Measurements from ENCODE around the gene SEC24B.
"Not testable (repeated sequence)": the region's sequence is repeated elsewhere in the genome, so short reads cannot be mapped to it uniquely, and the experiment has no call there.

Gene SEC24B

DNA sequence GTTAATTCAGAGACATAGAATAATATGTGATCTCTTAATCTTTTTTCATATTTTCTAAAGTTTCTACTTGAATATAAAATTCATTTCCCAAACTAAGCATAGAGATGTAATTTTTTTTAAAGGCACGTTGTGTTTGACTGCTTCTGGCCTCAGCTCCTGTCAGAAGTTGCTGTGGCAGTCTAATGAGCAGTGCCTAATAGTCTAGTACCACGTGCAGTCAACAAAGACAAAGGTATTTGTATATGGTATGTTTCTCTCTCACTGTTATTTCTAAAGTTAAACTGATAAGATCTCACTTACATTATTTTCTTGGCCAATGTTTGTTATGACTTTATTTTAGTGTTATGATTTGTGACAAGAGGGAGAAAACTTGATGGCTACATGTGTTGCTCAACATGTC is 77.8 kb downstream of the SEC24B start:
- no peak for DNase-seq

DNA sequence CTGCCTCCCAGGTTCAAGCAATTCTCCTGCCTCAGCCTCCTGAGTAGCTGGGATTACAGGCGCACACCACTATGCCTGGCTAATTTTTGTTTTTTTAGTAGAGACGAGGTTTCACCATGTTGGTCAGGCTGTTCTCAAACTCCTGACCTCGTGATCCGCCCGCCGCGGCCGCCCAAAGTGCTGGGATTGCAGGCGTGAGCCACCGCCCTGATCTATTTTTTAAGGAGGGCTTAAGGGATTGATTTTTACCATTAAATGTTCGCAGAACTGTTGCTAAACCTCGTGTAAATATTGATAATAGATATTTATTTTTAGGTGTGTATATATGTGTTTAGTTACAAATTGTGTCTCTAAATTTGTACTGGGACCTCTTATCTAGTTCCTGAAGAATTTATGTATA is 79.8 kb downstream of the SEC24B start:
- DNase-seq, result not testable (repeated sequence)

DNA sequence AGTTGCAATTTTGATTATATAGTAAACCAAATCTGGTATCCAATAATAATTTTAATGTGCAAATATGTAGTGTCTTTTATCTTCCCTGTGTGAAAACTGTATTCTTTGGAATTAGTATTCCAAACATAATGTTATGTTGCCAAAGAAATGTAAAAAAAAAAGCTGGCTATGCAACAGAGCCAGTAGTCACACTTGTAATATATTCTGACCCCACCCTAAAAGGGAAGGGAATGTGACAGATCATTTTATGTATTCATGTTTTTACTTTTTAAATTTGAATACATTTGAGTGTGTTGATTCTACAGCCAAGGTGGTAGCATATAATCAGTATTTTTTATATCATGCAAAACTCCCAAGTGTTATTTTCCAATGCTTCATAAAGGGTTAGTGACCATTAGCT is 98.6 kb downstream of the SEC24B start:
- no peak for DNase-seq

DNA sequence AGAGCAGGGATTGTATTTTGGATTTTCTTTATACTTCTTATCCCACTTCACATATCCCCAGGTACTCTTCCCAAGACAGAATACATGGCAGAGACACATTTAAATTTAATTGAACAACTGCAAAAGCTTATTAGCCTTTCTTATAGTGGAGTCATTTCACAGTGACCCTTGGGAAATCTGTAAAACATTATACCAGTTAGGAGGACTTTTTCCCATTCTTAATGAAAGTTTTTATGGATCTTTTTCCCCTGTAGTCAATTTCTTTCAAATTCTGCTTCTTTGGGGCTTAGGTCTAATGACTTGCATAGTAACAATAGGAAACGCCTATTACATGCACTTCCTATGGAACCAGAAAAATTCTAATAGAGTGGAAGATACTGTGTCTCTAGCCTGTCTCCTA is 111.8 kb downstream of the SEC24B start:
- no peak for DNase-seq

DNA sequence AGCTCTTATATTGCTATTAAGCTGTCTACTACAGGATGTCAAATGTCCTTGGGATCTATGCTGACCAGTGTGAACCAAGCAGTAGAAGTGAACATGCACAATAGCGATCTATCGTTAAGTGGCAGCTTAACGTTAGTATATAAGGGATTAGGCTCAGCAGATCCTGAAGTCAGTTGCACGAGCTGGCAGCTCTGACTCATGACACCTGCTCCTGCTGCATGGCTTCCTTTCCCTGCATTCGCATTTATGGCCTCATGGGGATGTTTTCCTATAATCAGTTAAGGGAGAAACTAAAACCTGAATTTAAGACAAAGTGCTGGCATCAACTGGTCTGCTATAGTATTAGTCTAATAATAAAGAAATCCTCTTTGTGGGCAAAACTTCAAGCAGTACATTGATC is 113.8 kb downstream of the SEC24B start:
- no peak for DNase-seq

DNA sequence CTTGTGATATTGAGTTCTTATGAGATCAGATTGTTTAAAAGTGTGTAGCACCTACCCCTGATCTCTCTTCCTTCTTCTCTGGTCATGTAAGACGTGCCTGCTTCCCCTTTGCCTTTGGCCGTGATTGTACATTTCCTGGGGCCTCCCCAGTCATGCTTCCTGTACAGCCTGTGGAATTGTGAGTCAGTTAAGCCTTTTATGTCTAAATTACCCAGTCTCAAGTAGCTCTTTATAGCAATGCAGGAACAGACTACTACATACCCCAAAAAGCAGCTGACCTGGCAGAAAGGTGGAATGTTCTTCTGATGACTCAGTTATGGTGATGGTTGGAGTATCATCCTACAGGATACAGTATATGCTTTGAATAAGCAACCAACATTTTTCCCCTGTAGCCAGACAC is 115.0 kb downstream of the SEC24B start:
- peak; percentile 76 for DNase-seq

DNA sequence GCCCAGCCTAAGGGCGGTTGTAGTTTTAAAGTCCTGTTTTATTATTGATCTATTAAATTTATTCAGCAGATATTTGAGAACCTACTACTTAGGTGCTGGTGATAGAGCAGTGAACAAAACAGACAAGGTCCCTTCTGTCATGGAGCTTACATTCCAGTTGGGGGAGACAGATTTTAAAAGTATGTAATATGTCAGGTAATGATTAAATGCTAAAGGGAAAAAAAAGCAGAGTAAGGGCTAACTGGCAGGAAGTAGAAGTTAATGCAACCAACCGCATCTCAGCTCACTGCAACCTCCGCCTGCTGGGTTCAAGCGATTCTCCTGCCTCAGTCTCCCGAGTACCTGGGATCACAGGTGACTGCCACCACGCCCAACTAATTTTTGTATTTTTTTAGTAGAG is 118.6 kb downstream of the SEC24B start:
- DNase-seq, result no peak

DNA sequence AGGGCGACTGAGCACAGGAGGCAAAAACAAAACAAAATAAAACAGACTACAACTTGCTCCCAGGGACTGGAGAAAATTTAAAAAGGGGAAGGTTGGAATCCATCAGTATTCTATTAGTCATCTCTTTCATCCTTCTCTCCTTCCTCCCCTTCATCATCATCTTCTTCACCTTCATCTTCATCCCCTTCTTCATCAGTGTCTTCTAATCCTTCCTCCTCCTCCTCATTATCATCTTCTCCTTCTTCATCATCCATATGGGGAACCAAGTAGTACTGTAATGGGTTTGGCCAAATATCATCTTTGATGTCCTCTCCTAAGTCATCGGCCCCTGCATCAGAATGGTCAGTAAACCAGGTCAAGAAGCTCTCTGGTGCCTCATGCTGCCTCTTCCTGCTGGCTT is 119.5 kb downstream of the SEC24B start:
- DNase-seq, result no peak

DNA sequence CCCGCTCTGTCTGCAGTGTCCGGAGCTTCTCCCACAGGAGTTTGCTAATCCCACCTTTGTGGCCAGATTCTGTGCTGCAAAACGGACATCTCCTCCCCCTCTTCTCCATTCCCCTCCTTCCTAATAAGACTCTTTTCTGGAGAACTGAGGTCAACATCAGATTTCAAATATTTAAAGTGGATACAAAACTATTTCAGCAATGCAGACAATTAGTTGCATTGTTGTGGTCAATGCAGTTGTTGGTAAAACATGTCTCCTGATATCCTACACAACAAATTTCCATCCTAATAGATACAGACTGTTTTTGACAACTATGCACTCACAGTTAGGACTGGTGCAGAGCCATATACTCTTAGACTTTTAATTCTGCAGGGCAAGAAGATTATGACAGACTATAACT is 121.4 kb downstream of the SEC24B start:
- DNase-seq, result no peak

DNA sequence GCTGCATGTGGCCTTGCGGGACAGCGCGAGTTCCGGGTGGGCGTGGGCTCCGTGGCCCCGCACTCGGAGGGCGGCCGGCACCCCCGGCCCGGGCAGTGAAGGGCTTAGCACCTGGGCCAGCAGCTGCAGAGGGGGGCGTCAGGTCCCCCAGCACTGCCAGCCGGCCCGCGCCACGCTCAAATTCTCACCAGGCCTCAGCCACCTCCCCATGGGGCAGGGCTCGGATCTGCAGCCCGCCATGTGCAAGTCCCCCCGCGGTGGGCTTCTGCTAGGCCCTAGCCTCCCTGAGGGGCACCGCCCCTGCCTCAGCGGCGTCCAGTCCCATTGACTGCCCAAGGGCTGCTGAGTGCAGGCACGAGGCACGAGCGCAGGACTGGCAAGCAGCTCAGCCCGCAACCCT is 123.8 kb downstream of the SEC24B start:
- no peak for DNase-seq

DNA sequence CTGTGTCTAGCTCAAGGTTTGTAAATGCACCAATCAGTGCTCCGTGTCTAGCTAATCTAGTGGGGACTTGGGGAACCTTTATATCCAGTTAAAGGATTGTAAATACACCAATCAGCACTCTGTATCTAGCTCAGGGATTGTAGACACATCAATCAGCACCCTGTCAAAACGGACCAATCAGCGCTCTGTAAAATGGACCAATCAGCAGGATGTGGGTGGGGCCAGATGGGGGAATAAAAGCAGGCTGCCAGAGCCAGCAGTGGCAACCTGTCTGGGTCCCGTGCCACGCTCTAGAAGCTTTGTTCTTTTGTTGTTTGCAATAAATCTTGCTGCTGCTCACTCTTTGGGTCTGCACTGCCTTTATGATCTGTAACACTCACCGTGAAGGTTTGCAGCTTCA is 124.5 kb downstream of the SEC24B start:
- DNase-seq, result not testable (repeated sequence)

DNA sequence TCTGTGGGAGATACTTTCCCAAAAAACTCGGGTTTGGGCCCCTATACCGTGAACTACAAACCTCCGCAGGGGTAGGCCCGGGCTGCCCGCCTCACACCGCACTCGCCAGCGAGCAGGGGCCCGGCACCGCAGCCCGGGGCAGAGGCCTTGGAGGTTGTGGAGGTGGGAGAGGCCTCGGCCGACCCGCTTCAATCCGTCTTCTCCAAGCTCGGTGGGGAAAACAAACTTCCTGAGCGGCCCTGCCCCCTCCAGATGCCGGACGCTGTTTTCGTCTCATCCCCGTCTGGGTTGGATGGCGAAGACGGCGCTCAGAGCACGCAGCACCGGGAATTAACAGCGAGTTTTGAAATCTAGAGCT is 126.0 kb downstream of the SEC24B start:
- no peak for DNase-seq

DNA sequence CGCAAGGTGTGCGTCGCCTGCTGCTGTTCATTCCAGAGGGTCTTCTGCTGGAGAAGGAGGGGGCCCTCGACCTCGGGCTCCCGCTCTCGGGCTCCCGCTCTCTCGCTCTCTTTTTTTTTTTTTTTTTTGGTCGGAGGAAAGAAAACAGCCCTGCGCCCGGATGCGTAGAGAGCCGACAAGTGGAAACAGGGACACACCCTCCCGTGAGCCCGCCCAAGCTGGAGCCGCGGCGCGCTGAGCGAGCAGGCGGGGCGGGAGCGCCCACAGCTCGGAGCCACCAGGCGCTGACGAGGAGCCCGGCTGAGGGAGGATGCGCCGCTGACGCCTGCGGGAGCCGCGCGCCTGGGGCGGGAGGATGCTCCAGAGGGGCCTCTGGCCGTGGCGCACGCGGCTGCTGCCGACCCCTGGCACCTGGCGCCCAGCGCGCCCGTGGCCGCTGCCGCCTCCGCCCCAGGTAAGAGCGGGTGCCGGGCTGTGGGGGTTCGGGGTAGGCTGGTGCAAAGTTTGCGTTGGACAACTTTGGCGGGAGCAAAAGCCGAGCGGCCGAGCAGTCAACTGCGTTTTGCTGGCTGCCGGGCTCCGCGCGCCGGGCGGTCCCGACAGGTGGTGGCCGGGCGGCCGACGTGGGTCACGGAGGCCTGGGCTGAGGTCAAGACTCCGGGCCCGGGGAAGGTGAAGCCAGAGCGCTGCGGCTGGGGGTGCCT is 126.5 kb downstream of the SEC24B start, which contains the start of gene MCUB:
TSS of gene MCUB (plus strand) at position 264 of the 704 bp plus-strand sequence. CDS start at position 356, 92 bp downstream.
- DNase-seq, result peak; percentile 53

DNA sequence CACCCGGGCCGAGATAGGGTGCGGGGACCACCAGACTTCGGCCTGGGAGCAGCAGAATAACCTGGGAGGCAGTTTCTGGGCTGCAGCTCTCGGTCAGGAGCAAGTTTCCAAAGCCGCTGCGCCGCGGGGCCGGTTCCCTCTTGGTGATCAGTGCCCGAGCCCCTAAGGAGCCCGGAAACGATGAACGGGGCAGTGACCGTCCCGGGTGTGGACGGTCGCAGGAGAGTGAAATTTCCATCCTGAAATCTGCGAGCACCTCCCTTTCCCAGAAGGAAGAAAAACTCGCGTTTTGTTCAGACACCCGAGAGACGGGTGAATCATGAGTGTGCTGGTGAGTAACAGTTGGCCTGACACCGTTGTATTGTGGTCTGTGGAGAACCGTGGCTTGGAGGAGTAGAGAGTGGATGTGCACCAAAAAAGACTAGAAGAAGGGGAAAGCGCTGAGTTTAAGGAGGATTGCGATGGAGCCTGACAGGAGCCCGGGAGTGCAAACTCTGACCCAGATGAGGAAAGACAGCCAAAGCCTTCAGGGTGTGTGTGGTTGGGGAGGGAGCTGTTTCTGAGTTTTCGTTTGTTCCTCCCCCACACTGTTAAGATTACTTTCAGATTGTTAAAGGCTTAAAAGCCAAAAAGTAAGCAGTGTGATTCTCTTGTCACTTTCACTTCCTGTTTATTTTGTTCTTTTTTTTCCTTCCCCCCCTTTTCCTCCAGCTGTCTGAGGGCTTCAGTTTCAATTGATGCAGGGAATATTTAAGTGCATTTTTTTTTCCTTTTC is 127.3 kb downstream of the SEC24B start:
- DNase-seq, result peak; percentile 92

DNA sequence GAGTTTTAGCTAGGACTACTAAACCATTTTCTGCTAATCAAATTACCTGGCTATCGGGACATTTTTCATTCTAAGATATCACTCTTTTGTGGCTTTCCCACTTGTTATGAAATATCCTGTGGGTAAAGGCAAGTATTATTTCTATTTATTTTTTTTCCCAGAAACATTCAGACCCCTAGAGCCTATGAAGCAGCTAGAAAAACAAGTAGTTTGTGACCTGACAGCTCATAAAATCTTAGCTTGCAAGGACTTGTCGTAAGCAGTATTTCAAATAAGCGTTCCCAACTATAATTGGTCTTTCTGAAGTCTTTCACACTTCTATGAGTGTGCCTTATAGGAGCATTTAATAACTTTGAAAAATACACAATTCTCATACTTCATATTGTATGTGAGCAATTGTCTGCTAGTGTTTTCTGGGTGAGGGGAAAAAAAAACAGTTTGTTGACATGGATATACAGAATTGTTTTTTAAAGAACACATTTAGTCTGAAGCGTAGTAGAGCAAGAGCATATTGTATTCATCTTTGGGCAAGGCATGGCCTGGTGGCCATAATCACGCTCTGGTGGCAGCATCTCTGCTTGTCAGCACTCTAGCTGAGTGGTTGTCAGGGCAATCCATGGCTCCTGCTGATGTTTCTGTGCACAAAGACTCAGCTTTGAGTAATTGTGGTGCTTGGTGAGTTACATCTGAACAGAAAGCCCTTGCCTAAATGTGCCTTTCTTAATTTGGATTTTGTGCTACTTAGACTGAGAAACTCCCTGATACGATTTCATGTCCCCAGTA is 129.0 kb downstream of the SEC24B start:
- DNase-seq, result no peak

DNA sequence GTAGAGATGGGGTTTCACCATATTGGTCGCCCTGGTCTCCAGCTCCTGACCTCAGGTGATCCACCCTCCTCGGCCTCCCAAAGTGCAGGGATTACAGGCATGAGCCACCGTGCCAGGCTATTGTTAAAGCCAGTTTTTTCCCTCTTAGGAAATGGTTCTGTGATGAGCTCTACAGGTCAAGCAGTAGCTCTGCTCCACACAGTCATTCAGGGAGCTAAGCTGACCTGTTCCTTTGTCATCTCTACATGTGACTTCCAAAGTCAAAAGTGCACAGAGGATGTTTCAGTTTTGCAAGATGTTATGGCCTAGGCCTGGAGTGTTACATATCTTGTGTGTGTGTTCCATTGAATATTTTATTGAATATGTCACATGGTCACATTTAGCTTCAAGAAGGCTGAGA is 137.9 kb downstream of the SEC24B start:
- DNase-seq, result no peak

DNA sequence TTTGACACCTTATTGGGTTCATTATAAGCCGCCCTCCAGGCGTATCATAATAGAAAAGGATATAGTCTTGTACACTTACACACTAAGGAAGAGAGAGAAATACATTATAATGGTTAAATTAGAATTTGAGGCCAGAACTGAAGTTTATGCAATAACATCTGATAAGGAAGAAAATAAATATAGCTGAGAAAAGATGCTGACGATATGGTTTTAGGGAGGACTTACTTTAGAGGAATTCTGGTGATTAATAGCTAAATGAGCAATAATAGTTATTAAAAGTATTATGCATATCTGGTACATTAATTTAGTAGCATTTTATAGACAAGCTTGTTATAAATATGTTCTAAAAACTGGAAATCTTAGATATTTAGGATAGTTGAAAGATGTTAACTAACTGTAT is 138.5 kb downstream of the SEC24B start:
- DNase-seq, result no peak

DNA sequence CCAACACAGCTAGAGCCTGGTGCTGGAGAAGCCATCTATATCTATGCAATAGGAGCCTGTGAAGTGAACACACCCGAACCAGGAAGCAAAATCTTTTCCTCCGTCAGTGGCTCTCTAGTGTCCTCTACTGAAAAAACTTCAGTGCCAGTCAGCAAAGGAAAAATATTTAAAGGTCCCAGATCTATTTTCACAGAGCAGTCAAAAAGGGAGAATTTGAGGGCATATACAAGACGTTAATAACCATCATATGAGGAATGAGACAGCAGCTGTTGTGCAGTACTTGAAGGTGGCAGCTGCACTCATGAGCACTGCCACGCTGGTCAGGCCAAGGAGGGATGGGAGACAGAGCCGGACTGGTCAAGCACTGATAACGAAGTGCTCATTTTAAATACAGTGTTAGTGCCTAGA is 140.8 kb downstream of the SEC24B start:
- peak; percentile 57 for DNase-seq

DNA sequence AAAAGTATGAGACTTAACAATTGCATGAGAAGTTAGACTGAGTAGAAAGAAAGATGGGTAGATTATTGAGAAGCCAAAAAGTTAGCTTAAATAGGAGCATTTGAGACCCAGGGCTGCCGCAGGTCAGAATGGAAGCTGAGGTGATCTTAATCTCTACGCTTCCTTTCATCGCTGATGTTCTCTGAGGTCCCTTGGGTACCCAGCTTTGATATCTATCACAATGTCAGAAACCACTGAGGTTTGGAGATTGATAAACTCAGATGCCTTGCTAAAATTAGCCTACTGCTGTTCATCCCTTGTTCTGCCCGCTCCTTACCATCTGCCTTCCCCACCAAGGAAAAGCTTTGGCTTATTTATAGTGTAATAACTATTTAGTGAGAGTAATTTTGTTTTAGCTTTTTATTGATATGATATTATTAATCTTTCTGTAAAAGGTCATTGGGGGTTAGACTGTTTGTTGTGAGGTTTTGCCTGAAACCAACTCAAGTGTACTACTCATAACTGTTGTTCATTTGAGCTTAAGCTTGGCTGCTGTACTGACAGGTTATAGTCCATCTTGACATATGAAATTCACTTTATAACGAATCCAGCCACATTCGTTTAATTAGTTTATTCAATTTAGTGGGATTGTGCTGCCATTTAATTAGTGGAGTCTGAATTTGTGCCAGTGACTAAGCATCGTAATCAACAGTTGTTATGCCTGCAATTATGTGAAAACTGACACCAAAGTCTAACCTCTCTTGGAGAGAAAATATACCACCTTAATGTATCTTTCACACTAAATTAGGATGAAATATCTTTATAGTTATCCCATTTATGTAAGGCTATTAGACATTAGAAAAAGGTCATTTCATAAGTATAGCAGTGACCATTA is 141.6 kb downstream of the SEC24B start:
- no peak for DNase-seq

DNA sequence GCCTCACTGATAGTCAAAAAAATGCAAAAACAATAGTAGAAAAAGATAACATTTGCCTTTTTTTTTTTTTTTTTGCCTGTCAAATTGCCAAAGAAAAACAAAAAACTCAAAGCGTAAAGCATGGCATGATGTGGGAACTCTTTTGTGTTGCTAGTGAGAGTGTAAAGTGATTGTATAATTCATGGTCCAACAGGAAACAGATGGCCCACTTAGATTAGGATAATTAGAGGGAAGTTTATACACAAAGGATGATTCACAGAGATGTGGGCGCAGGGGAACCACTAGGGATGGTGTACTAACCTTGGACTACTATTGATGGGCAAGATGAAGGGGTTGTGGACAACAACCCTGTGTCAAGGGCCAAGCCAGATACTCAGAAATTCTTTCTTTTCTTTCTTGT is 142.8 kb downstream of the SEC24B start:
- peak; percentile 56 for DNase-seq

DNA sequence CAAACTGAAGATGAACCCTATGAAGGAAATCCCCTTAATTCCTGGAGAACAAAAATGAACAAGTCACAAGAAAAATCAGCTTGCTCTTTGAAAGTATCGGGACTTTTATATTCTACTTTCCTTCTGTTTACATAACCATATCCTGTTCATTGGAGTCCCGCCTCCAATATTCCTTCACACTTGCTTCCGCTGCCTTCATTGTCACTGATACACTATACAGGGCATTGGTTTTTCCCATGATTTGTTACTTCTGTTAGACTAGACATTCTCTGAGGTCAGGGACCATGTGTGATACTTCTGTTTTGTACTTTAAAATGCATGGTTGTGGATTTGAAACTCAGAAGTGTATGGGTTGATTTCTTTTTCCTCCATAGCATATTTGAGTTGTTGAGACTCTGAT is 145.2 kb downstream of the SEC24B start:
- no peak for DNase-seq

DNA sequence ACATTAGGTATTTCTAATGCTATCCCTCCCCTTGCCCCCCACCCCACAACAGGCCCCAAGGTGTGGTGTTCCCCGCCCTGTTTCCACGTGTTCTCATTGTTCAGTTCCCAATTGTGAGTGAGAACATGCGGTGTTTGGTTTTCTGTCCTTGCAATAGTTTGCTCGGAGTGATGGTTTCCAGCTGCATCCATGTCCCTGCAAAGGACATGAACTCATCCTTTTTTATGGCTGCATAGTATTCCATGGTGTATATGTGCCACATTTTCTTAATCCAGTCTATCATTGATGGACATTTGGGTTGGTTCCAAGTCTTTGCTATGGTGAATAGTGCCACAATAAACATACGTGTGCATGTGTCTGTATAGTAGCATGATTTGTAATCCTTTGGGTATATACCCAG is 146.4 kb downstream of the SEC24B start:
- not testable (repeated sequence) for DNase-seq

DNA sequence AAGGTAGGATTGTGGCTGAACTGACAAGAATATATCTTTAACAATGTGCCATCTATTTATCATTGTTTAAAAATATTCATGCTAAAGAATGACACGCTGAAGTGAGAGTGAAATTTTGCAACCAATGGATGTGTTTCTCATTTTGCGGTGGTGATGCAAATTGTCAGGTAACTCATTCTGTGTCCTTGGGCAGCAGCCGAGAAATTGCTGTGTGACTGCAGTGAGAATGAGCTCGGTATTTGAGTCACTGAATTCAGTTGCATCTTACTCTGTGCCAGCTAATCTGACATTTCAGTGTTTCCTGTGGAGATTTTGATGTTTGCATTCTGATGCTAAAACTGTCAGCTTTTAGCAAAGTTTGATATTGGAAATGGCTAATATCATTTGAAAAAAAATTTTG is 154.6 kb downstream of the SEC24B start:
- no peak for DNase-seq

All from MV-4-11 (cell line).